Measurements from ENCODE around the gene PPP2R5A.
A peak's percentile ranks its signal among the peaks of the same experiment; 100 is the strongest.
"Not testable (repeated sequence)": the region's sequence is repeated elsewhere in the genome, so short reads cannot be mapped to it uniquely, and the experiment has no call there.

Gene PPP2R5A

GRCh38 chr1:212310383-212310782 is 25.2 kb downstream of the PPP2R5A start:
- no peak for FAIRE-seq
- no peak for DNase-seq (ENCODE audit: insufficient read length)
- no peak for TF ChIP-seq POLR2AphosphoS5 (IDR thresholded peaks at IDR 0.05; ENCODE audit: low read depth, low read length)
- TF ChIP-seq TAF1 (IDR thresholded peaks at IDR 0.05; ENCODE audit: borderline replicate concordance, low read depth, low read length): no peak

- FAIRE-seq (no peak), DNase-seq (ENCODE audit: insufficient read length) (no peak)
- TF ChIP-seq TAF1 (IDR thresholded peaks at IDR 0.05; ENCODE audit: borderline replicate concordance, low read depth, low read length) (no peak), POLR2AphosphoS5 (IDR thresholded peaks at IDR 0.05; ENCODE audit: low read depth, low read length) (no peak), POLR2A (IDR thresholded peaks at IDR 0.05; ENCODE audit: low read depth, low read length) (no peak)
Observed at GRCh38 chr1:212311836-212312497, 26.8 kb downstream of the PPP2R5A start.

DNA sequence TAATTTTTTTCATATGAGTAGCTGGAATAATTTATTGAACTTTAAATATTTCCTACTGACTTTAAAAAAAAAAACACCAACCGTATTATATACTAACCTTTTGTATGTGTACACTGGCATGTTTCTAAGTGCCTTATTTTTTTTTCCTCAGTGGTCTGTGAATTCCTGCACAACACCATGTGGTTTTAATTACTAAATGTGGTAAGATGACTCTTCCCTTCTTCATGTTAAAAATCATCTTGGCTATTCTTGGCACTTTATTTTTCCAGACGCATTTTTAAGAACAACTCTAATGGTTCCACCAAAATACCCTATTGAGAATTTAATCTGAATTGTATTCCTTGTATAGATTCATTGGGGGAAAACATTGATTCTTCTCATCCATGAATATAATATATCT is 28.4 kb downstream of the PPP2R5A start:
- DNase-seq (ENCODE audit: insufficient read length) (no peak), FAIRE-seq (no peak)
- no peak for TF ChIP-seq POLR2AphosphoS5 (IDR thresholded peaks at IDR 0.05; ENCODE audit: low read depth, low read length)
- TF ChIP-seq TAF1 (IDR thresholded peaks at IDR 0.05; ENCODE audit: borderline replicate concordance, low read depth, low read length): no peak
- no peak for TF ChIP-seq POLR2A (IDR thresholded peaks at IDR 0.05; ENCODE audit: low read depth, low read length)

GRCh38 chr1:212315184-212315583 is 30.0 kb downstream of the PPP2R5A start:
- DNase-seq (ENCODE audit: insufficient read length): no peak
- peak; percentile 9 for FAIRE-seq
- TF ChIP-seq TAF1 (IDR thresholded peaks at IDR 0.05; ENCODE audit: borderline replicate concordance, low read depth, low read length): no peak
- TF ChIP-seq POLR2A (IDR thresholded peaks at IDR 0.05; ENCODE audit: low read depth, low read length): no peak
- no peak for TF ChIP-seq POLR2AphosphoS5 (IDR thresholded peaks at IDR 0.05; ENCODE audit: low read depth, low read length)

DNA sequence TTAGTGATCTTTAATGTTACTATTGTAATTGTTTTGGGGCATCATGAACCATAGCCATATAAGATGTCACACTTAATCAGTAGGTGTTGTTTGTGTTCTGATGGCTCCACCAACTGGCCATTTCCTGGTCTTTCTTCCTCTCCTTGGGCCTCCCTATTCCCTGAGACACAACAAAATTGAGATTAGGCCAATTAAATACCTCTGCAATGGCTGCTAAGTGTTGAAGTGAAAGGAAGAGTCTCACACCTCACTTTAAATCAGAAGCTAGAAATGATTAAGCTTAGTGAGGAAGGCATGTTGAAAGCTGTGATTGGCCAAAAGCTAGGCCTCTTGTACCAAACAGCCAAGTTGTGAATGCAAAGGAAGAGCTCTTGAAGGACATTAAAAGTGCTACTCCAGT is 30.7 kb downstream of the PPP2R5A start:
- TF ChIP-seq POLR2A (IDR thresholded peaks at IDR 0.05; ENCODE audit: low read depth, low read length) (no peak), TAF1 (IDR thresholded peaks at IDR 0.05; ENCODE audit: borderline replicate concordance, low read depth, low read length) (no peak), POLR2AphosphoS5 (IDR thresholded peaks at IDR 0.05; ENCODE audit: low read depth, low read length) (no peak)
- peak; percentile 76 for FAIRE-seq
- DNase-seq (ENCODE audit: insufficient read length): no peak

DNA sequence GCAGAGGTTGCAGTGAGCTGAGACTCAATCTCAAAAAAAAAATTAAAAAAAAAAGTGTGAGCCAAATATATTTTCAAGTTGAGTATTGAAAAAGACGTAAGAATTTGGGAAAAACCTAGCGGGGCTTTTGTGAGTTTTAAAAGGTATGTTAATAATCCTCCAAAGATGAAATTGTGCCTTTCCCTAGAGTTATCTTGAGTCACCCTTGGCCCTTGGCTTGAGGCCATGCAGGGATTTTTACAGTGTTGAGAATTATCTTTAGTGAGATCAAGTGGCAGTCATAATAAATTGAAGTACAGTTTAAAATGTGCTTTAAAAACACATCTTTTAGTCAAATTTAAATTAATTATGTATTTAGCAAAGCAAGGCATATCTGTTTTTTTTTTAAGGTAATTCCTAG is 32.7 kb downstream of the PPP2R5A start:
- FAIRE-seq (no peak), DNase-seq (ENCODE audit: insufficient read length) (no peak)
- no peak for TF ChIP-seq TAF1 (IDR thresholded peaks at IDR 0.05; ENCODE audit: borderline replicate concordance, low read depth, low read length)
- no peak for TF ChIP-seq POLR2AphosphoS5 (IDR thresholded peaks at IDR 0.05; ENCODE audit: low read depth, low read length)
- no peak for TF ChIP-seq POLR2A (IDR thresholded peaks at IDR 0.05; ENCODE audit: low read depth, low read length)

GRCh38 chr1:212321031-212321430 is 35.8 kb downstream of the PPP2R5A start:
- FAIRE-seq; DNase-seq (ENCODE audit: insufficient read length): not testable (repeated sequence)

DNA sequence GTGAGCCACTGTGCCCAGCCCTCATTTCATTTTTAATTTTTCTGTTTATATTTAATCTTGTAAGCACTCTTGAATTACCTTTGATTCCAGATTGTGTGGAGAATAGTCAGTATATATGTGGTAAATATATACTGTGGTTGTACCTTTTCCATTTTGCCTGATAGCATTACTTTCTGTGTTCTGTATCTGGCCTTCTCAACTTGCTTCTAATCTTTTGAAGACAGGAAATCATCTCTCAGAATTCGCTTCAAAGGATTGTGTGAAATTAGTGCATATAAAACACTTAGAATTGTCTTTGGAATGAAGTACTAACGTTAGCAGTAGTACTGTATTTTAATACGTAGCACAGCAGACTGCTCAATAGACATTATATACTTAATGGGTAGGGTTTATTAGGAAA is 37.9 kb downstream of the PPP2R5A start:
- DNase-seq (ENCODE audit: insufficient read length) (no peak), FAIRE-seq (no peak)
- no peak for TF ChIP-seq POLR2A (IDR thresholded peaks at IDR 0.05; ENCODE audit: low read depth, low read length)
- TF ChIP-seq POLR2AphosphoS5 (IDR thresholded peaks at IDR 0.05; ENCODE audit: low read depth, low read length): no peak
- no peak for TF ChIP-seq TAF1 (IDR thresholded peaks at IDR 0.05; ENCODE audit: borderline replicate concordance, low read depth, low read length)

- TF ChIP-seq POLR2A (IDR thresholded peaks at IDR 0.05; ENCODE audit: low read depth, low read length) (no peak), POLR2AphosphoS5 (IDR thresholded peaks at IDR 0.05; ENCODE audit: low read depth, low read length) (no peak)
- DNase-seq (ENCODE audit: insufficient read length): no peak
- no peak for FAIRE-seq
Observed at GRCh38 chr1:212326541-212326940, 41.3 kb downstream of the PPP2R5A start.

DNA sequence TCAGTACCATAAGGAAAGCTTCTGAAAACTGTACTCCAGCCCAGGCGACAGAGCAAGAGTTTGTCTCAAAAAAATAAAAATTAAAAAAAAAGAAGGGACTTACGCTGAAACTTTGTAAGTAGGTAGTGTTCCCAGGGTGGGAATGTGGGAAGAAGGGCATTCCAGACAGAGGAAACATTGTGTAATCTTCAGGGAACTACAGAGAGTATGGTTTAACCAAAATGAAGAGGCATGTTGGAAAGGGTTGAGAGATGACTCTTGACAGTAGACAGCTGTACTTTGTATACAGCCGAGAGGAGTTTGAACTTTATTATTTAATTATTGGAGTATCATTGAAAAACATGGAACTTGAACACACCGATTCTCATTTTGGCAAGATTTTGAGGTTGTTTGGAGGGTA is 43.0 kb downstream of the PPP2R5A start:
- FAIRE-seq (no peak), DNase-seq (ENCODE audit: insufficient read length) (no peak)
- TF ChIP-seq POLR2AphosphoS5 (IDR thresholded peaks at IDR 0.05; ENCODE audit: low read depth, low read length) (no peak), TAF1 (IDR thresholded peaks at IDR 0.05; ENCODE audit: borderline replicate concordance, low read depth, low read length) (no peak), POLR2A (IDR thresholded peaks at IDR 0.05; ENCODE audit: low read depth, low read length) (no peak)

GRCh38 chr1:212329105-212329504 is 43.9 kb downstream of the PPP2R5A start:
- FAIRE-seq (no peak), DNase-seq (ENCODE audit: insufficient read length) (no peak)
- TF ChIP-seq POLR2AphosphoS5 (IDR thresholded peaks at IDR 0.05; ENCODE audit: low read depth, low read length) (no peak), TAF1 (IDR thresholded peaks at IDR 0.05; ENCODE audit: borderline replicate concordance, low read depth, low read length) (no peak), POLR2A (IDR thresholded peaks at IDR 0.05; ENCODE audit: low read depth, low read length) (no peak)

DNA sequence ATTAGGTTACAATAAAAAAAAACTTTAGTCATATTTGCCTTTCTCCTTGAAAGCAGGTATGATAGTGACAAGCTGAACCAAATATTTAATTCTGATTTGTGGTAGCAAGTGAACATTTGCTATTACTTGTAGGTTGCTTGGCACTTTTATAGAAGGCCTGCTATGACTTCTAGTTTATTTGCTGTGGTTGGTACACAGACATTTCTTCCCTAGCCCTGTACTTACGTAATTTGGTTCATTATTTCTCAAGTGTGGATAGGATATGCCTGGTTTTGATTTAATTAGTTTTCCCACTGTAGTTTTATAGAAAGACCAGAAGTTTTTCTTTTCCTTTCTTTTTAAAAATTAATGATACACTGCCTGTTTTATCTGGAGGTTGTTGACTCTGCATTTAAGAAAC is 55.9 kb downstream of the PPP2R5A start:
- no peak for FAIRE-seq
- DNase-seq (ENCODE audit: insufficient read length): no peak
- TF ChIP-seq TAF1 (IDR thresholded peaks at IDR 0.05; ENCODE audit: borderline replicate concordance, low read depth, low read length): no peak
- TF ChIP-seq POLR2A (IDR thresholded peaks at IDR 0.05; ENCODE audit: low read depth, low read length): no peak
- no peak for TF ChIP-seq POLR2AphosphoS5 (IDR thresholded peaks at IDR 0.05; ENCODE audit: low read depth, low read length)

DNA sequence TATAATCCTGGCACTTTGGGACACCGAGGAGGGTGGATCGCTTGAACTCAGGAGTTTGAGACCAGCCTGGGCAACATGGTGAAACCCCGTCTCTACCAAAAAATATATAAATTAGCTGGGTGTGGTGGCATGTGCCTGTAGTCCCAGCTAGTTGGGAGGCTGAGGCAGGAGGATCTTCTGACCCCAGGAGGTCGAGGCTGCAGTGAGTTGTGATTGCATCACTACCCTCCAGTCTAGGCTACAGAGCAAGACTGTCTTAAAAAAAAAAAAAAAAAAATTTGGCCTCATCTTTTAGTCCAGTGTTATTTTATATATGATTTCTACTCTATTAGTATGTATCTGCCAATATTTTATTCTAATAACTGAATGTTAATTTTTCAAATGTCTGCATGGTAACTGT is 59.7 kb downstream of the PPP2R5A start:
- TF ChIP-seq POLR2A (IDR thresholded peaks at IDR 0.05; ENCODE audit: low read depth, low read length) (no peak), POLR2AphosphoS5 (IDR thresholded peaks at IDR 0.05; ENCODE audit: low read depth, low read length) (no peak), TAF1 (IDR thresholded peaks at IDR 0.05; ENCODE audit: borderline replicate concordance, low read depth, low read length) (no peak)
- DNase-seq (ENCODE audit: insufficient read length) (no peak), FAIRE-seq (no peak)

Measured in GM12892 (cell line).